GM23338 (cell line): Measurements from ENCODE around the gene MAD2L2. TPM values are rescaled to one million over a fixed set of nuclear protein-coding genes. Genes with fewer than 3 reads are reported as not detected.

Source experiments
- ATAC-seq: fragments of 200-7000 bp; cut with Tn5 transposase; 3 replicates; pipeline ENCODE4 v1.9.1; 2020
- DNase-seq: peaks from one replicate; pipeline ENCODE4 v3.0.0-alpha.2; 2015; ENCODE audit warnings: low spot score
- H2AFZ ChIP-seq: fragments of 200-600 bp; sonication (generic); 2 replicates; pipeline ENCODE4 v1.8.0; 2016; ENCODE audit warnings: antibody characterized with exemption, mild to moderate bottlenecking, moderate library complexity
- H3F3A ChIP-seq: fragments of 200-600 bp; sonication (generic); replicated peaks from 2 replicates; pipeline ENCODE4 v1.8.0; 2017; ENCODE audit warnings: antibody characterized with exemption, mixed run types, low read depth
- H3K27ac ChIP-seq: fragments of 200-600 bp; sonication (generic); 2 replicates; pipeline ENCODE4 v1.6.1; 2016; ENCODE audit warnings: low read depth
- H3K27me3 ChIP-seq: fragments of 200-600 bp; sonication (generic); 2 replicates; pipeline ENCODE4 v1.8.0; 2016; ENCODE audit warnings: mild to moderate bottlenecking, mixed run types, moderate library complexity; ENCODE audit not compliant: insufficient read depth
- H3K36me3 ChIP-seq: fragments of 200-600 bp; sonication (generic); 2 replicates; pipeline ENCODE4 v1.8.0; 2016; ENCODE audit warnings: mild to moderate bottlenecking; ENCODE audit not compliant: insufficient read depth
- H3K4me1 ChIP-seq: fragments of 200-600 bp; sonication (generic); 2 replicates; pipeline ENCODE4 v1.8.0; 2016; ENCODE audit warnings: mild to moderate bottlenecking, moderate library complexity; ENCODE audit not compliant: insufficient read depth
- H3K4me2 ChIP-seq: fragments of 200-600 bp; sonication (generic); 2 replicates; pipeline ENCODE4 v1.7.1; 2017; ENCODE audit warnings: mixed run types
- H3K4me3 ChIP-seq: fragments of 200-600 bp; sonication (generic); 2 replicates; pipeline ENCODE4 v1.6.1; 2016; ENCODE audit warnings: mixed run types
- H3K79me2 ChIP-seq: fragments of 200-600 bp; sonication (generic); replicated peaks from 2 replicates; pipeline ENCODE4 v1.8.0; 2017; ENCODE audit warnings: mild to moderate bottlenecking; ENCODE audit not compliant: insufficient read depth
- H3K9me2 ChIP-seq: fragments of 200-600 bp; sonication (generic); 2 replicates; pipeline ENCODE4 v1.8.0; 2017; ENCODE audit not compliant: insufficient read depth
- H4K20me1 ChIP-seq: fragments of 200-600 bp; sonication (generic); replicated peaks from 2 replicates; pipeline ENCODE4 v1.8.0; 2017; ENCODE audit warnings: mild to moderate bottlenecking; ENCODE audit not compliant: insufficient read depth
- H3K27ac Mint-ChIP-seq: 2 replicates; pipeline ENCODE4 v1.8.0; 2020; ENCODE audit warnings: inconsistent platforms, mild to moderate bottlenecking, moderate library complexity, mixed read lengths
- H3K27me3 Mint-ChIP-seq: 3 replicates; pipeline ENCODE4 v1.8.0; 2022; ENCODE audit warnings: low read depth, mild to moderate bottlenecking, moderate library complexity, mixed read lengths, inconsistent platforms; ENCODE audit not compliant: insufficient read depth, poor library complexity
- H3K36me3 Mint-ChIP-seq: 3 replicates; pipeline ENCODE4 v1.8.0; 2021; ENCODE audit warnings: low read depth, mild to moderate bottlenecking, inconsistent platforms, moderate library complexity, mixed read lengths
- H3K4me1 Mint-ChIP-seq: 3 replicates; pipeline ENCODE4 v1.8.0; 2020; ENCODE audit warnings: mild to moderate bottlenecking, inconsistent platforms, mixed read lengths
- H3K4me3 Mint-ChIP-seq: 3 replicates; pipeline ENCODE4 v1.8.0; 2021; ENCODE audit warnings: moderate library complexity, mild to moderate bottlenecking, inconsistent platforms, mixed read lengths
- H3K9me3 Mint-ChIP-seq: 3 replicates; pipeline ENCODE4 v1.8.0; 2020; ENCODE audit warnings: moderate library complexity, mild to moderate bottlenecking, inconsistent platforms, mixed read lengths
- NANOG ChIP-seq: IDR thresholded peaks from 2 replicates; pipeline ENCODE4 v1.6.1; 2016; ENCODE audit warnings: antibody characterized with exemption, borderline replicate concordance
- POLR2AphosphoS5 ChIP-seq: IDR thresholded peaks from 2 replicates; pipeline ENCODE4 v1.6.1; 2016; ENCODE audit warnings: antibody characterized with exemption, low read depth
- STAT1 ChIP-seq: IDR thresholded peaks from one replicate; pipeline ENCODE4 v1.6.1; 2016; ENCODE audit warnings: antibody characterized with exemption; ENCODE audit not compliant: unreplicated experiment
- ZNF114 ChIP-seq: fragments of 250-450 bp; sonication (Bioruptor Pico); IDR thresholded peaks from 2 replicates; pipeline ENCODE4 v1.5.0; 2020; ENCODE audit warnings: mild to moderate bottlenecking, moderate library complexity
- polyA plus RNA-seq: library from polyadenylated mRNA; unstranded; fragments of >200 nt; fragmentation: Nextera tagmentation; extraction: Ambion mirVana; gene quantifications from 2 replicates; pipeline ENCODE4 v1.2.1, GENCODE V29; 2016
- total RNA-seq: library from RNA; depleted of rRNA; stranded (reverse); fragments of >200 nt; shearing (Covaris generic); gene quantifications from 2 replicates; pipeline ENCODE4 v1.2.3, GENCODE V29; 2014
- TF ChIP-seq, protein P1 (sequence below), 2 experiments: fragments of 200-600 bp in 1 of 2; sonication (generic) in 1 of 2; conservative IDR thresholded peaks; 2 replicates each; pipeline versions ENCODE4 v1.5.1 to v1.6.1; 2016 to 2017; ENCODE audit warnings: antibody characterized with exemption in 2 of 2, low read depth in 2 of 2, mild to moderate bottlenecking in 2 of 2, moderate library complexity in 1 of 2
- TF ChIP-seq, protein P2 (sequence below): IDR thresholded peaks from 2 replicates; pipeline ENCODE4 v1.6.1; 2016; ENCODE audit warnings: antibody characterized with exemption
- TF ChIP-seq, protein P3 (sequence below): fragments of 250-450 bp; sonication (Bioruptor Pico); IDR thresholded peaks from 2 replicates; pipeline ENCODE4 v1.5.0; 2020; ENCODE audit warnings: mild to moderate bottlenecking, moderate library complexity

Gene MAD2L2
- total and polyA plus RNA-seq, 2 experiments from 2014 or later = 498 to 552 TPM

DNA sequence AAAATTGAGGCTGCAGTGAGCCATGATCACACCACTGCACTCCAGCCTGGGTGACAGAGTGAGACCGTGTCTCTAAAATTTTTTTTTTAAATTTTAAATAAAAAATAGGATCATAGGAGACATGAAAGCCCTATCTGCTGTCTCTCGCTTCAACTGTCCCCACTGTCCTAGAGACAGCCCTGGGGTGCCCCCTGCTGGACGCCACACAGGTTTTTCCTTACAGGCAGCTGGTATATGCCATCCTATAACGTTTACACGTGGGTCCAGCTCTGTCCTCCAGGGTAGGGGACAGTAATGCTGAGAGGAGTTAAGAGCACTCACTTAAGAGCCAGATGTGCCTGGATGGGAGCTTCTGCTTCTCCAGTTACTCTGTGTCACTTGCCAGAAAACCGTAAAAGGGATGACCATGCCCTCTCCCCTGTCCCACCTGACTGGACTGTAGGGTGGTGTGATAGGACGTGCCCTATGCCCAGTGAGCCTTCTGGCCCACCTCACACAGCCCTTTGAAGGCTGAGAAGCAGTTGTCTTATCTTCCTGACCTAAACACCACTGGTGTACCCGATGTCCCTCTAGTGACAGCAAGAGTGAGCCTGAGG is 35.2 kb downstream of the MAD2L2 start:
- 0 out of 2 replicates have a peak, but pooled peaks cover 5% of the 10 kb centered on the region for H3F3A ChIP-seq
- TF ChIP-seq POLR2AphosphoS5 = no peak
- TF ChIP-seq, protein P1, sequence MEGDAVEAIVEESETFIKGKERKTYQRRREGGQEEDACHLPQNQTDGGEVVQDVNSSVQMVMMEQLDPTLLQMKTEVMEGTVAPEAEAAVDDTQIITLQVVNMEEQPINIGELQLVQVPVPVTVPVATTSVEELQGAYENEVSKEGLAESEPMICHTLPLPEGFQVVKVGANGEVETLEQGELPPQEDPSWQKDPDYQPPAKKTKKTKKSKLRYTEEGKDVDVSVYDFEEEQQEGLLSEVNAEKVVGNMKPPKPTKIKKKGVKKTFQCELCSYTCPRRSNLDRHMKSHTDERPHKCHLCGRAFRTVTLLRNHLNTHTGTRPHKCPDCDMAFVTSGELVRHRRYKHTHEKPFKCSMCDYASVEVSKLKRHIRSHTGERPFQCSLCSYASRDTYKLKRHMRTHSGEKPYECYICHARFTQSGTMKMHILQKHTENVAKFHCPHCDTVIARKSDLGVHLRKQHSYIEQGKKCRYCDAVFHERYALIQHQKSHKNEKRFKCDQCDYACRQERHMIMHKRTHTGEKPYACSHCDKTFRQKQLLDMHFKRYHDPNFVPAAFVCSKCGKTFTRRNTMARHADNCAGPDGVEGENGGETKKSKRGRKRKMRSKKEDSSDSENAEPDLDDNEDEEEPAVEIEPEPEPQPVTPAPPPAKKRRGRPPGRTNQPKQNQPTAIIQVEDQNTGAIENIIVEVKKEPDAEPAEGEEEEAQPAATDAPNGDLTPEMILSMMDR (conservative IDR thresholded peaks at IDR 0.05; ENCODE audit: low read depth in 2 of 2) = peak; percentile 78 to 88
- no peaks in the 10 kb centered on the region for H3K79me2 ChIP-seq
- no peaks in the 10 kb centered on the region for H3K27me3 ChIP-seq
- peak; percentile 92 for DNase-seq
- peak; percentile 35 for ATAC-seq
- H3K4me1 Mint-ChIP-seq = peaks cover 15% of the 10 kb centered on the region
- no peaks in the 10 kb centered on the region for H3K36me3 ChIP-seq
- H3K27ac Mint-ChIP-seq = no peak overlapping the region
- H3K9me3 Mint-ChIP-seq = no peaks in the 10 kb centered on the region
- no peak overlapping the region for H2AFZ ChIP-seq
- H3K9me2 ChIP-seq = no peaks in the 10 kb centered on the region
- peaks cover 6% of the 10 kb centered on the region for H3K4me1 ChIP-seq
- no peak overlapping the region for H3K4me2 ChIP-seq
- H3K27me3 Mint-ChIP-seq = peaks cover 7% of the 10 kb centered on the region
- H3K27ac ChIP-seq = no peak overlapping the region
- H3K36me3 Mint-ChIP-seq = peaks cover 2% of the 10 kb centered on the region; the same call in 1 of the 3 replicates
- no peak overlapping the region for H3K4me3 Mint-ChIP-seq
- H4K20me1 ChIP-seq = peaks cover 4% of the 10 kb centered on the region; the same call in 1 of the 2 replicates
- H3K4me3 ChIP-seq = no peak overlapping the region

DNA sequence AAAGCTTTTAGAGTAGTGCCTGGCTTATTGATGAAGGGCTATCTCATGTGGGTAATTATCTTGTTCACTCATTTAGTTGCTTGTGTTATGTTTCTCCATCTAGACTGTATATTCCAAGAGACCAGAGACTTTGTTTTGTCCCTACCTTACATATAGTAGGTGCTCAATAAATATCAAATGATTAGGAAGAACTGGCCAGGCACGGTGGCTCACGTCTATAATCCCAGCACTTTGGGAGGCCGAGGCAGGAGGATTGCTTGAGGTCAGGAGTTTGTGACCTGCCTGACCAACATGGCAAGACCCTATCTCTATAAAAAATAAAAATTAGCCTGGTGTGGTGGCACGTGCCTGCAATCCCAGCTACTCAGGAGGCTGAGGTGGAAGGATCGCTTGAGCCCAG is 35.7 kb downstream of the MAD2L2 start:
- Mint-ChIP-seq H3K4me3 (no peak overlapping the region), H3K9me3 (no peaks in the 10 kb centered on the region), H3K27ac (no peak overlapping the region), H3K27me3 (peaks cover 4% of the 10 kb centered on the region), H3K36me3 (peaks cover 2% of the 10 kb centered on the region; the same call in 1 of the 3 replicates), H3K4me1 (peaks cover 14% of the 10 kb centered on the region)
- Histone ChIP-seq H3K4me1 (0 out of 2 replicates have a peak, but pooled peaks cover 5% of the 10 kb centered on the region), H3K36me3 (no peaks in the 10 kb centered on the region), H3K9me2 (no peaks in the 10 kb centered on the region), H3K79me2 (no peaks in the 10 kb centered on the region), H3F3A (0 out of 2 replicates have a peak, but pooled peaks cover 4% of the 10 kb centered on the region), H3K27me3 (no peaks in the 10 kb centered on the region), H3K4me2 (no peak overlapping the region), H3K27ac (no peak overlapping the region), H4K20me1 (peaks cover 4% of the 10 kb centered on the region; the same call in 1 of the 2 replicates), H3K4me3 (no peak overlapping the region), H2AFZ (no peak overlapping the region)
- ATAC-seq = no peak
- DNase-seq = no peak
- TF ChIP-seq, protein P2, sequence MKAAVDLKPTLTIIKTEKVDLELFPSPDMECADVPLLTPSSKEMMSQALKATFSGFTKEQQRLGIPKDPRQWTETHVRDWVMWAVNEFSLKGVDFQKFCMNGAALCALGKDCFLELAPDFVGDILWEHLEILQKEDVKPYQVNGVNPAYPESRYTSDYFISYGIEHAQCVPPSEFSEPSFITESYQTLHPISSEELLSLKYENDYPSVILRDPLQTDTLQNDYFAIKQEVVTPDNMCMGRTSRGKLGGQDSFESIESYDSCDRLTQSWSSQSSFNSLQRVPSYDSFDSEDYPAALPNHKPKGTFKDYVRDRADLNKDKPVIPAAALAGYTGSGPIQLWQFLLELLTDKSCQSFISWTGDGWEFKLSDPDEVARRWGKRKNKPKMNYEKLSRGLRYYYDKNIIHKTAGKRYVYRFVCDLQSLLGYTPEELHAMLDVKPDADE = no peak
- no peak for TF ChIP-seq ZNF114
- TF ChIP-seq, protein P1 (conservative IDR thresholded peaks at IDR 0.05; ENCODE audit: low read depth in 2 of 2) = no peak
- no peak for TF ChIP-seq NANOG
- TF ChIP-seq, protein P3, sequence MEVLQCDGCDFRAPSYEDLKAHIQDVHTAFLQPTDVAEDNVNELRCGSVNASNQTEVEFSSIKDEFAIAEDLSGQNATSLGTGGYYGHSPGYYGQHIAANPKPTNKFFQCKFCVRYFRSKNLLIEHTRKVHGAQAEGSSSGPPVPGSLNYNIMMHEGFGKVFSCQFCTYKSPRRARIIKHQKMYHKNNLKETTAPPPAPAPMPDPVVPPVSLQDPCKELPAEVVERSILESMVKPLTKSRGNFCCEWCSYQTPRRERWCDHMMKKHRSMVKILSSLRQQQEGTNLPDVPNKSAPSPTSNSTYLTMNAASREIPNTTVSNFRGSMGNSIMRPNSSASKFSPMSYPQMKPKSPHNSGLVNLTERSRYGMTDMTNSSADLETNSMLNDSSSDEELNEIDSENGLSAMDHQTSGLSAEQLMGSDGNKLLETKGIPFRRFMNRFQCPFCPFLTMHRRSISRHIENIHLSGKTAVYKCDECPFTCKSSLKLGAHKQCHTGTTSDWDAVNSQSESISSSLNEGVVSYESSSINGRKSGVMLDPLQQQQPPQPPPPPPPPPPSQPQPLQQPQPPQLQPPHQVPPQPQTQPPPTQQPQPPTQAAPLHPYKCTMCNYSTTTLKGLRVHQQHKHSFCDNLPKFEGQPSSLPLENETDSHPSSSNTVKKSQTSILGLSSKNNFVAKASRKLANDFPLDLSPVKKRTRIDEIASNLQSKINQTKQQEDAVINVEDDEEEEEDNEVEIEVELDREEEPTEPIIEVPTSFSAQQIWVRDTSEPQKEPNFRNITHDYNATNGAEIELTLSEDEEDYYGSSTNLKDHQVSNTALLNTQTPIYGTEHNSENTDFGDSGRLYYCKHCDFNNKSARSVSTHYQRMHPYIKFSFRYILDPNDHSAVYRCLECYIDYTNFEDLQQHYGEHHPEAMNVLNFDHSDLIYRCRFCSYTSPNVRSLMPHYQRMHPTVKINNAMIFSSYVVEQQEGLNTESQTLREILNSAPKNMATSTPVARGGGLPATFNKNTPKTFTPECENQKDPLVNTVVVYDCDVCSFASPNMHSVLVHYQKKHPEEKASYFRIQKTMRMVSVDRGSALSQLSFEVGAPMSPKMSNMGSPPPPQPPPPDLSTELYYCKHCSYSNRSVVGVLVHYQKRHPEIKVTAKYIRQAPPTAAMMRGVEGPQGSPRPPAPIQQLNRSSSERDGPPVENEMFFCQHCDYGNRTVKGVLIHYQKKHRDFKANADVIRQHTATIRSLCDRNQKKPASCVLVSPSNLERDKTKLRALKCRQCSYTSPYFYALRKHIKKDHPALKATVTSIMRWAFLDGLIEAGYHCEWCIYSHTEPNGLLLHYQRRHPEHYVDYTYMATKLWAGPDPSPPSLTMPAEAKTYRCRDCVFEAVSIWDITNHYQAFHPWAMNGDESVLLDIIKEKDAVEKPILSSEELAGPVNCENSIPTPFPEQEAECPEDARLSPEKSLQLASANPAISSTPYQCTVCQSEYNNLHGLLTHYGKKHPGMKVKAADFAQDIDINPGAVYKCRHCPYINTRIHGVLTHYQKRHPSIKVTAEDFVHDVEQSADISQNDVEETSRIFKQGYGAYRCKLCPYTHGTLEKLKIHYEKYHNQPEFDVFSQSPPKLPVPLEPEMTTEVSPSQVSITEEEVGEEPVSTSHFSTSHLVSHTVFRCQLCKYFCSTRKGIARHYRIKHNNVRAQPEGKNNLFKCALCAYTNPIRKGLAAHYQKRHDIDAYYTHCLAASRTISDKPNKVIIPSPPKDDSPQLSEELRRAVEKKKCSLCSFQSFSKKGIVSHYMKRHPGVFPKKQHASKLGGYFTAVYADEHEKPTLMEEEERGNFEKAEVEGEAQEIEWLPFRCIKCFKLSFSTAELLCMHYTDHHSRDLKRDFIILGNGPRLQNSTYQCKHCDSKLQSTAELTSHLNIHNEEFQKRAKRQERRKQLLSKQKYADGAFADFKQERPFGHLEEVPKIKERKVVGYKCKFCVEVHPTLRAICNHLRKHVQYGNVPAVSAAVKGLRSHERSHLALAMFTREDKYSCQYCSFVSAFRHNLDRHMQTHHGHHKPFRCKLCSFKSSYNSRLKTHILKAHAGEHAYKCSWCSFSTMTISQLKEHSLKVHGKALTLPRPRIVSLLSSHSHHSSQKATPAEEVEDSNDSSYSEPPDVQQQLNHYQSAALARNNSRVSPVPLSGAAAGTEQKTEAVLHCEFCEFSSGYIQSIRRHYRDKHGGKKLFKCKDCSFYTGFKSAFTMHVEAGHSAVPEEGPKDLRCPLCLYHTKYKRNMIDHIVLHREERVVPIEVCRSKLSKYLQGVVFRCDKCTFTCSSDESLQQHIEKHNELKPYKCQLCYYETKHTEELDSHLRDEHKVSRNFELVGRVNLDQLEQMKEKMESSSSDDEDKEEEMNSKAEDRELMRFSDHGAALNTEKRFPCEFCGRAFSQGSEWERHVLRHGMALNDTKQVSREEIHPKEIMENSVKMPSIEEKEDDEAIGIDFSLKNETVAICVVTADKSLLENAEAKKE (CRISPR knock-in tag) = no peak
- TF ChIP-seq STAT1 = no peak
- no peak for TF ChIP-seq POLR2AphosphoS5
